Mesodermal cell (in vitro differentiated cells): ENCODE data around the gene GPX6.
A peak's percentile ranks its signal among the peaks of the same experiment; 100 is the strongest.
"Not testable (repeated sequence)": the region's sequence is repeated elsewhere in the genome, so short reads cannot be mapped to it uniquely, and the experiment has no call there.

ENCODE experiments used
- H3K27ac ChIP-seq: 2 replicates; pipeline ENCODE4 v1.7.0; 2013; ENCODE audit warnings: mild to moderate bottlenecking, low read depth, low read length, moderate library complexity; ENCODE audit not compliant: severe bottlenecking
- H3K36me3 ChIP-seq: 2 replicates; pipeline ENCODE4 v1.7.1; 2013; ENCODE audit warnings: mild to moderate bottlenecking, low read length, moderate library complexity; ENCODE audit not compliant: control insufficient read depth, insufficient read depth
- H3K4me1 ChIP-seq: one replicate; pipeline ENCODE4 v1.7.1; 2013; ENCODE audit warnings: mild to moderate bottlenecking, low read length; ENCODE audit not compliant: insufficient read depth, control insufficient read depth, poor library complexity, severe bottlenecking
- H3K4me3 ChIP-seq: 2 replicates; pipeline ENCODE4 v1.7.0; 2013; ENCODE audit warnings: low read length, control low read depth, mild to moderate bottlenecking; ENCODE audit not compliant: insufficient read depth, poor library complexity, severe bottlenecking; ENCODE audit errors: extremely low read depth
- H3K9me3 ChIP-seq: 2 replicates; pipeline ENCODE4 v1.7.1; 2013; ENCODE audit warnings: mild to moderate bottlenecking, low read length, moderate library complexity; ENCODE audit not compliant: control insufficient read depth
- WGBS, 2 experiments: methylation state at CpG; one replicate each; pipeline ENCODE4 v1.1.5; 2013; ENCODE audit warnings: missing lambda C conversion rate in 2 of 2; ENCODE audit not compliant: insufficient coverage in 2 of 2; 5-methylcytosine and 5-hydroxymethylcytosine counted together

Gene GPX6

GRCh38 chr6:28478518-28478917 is 37.1 kb downstream of the GPX6 start:
- H3K4me3 ChIP-seq, result no peak overlapping the region
- 86 to 90% methylated on average over 12 of the region's 12 CpGs for WGBS, 2 experiments
- H3K9me3 ChIP-seq, result no peaks in the 10 kb centered on the region
- H3K27ac ChIP-seq, result no peak overlapping the region
- H3K36me3 ChIP-seq, result no peaks in the 10 kb centered on the region
- H3K4me1 ChIP-seq, result no peaks in the 10 kb centered on the region

GRCh38 chr6:28474441-28475219 is 41.0 kb downstream of the GPX6 start:
- Histone ChIP-seq H3K9me3 (no peaks in the 10 kb centered on the region), H3K4me1 (no peaks in the 10 kb centered on the region), H3K36me3 (no peaks in the 10 kb centered on the region), H3K4me3 (peak overlapping the region; percentile 62), H3K27ac (no peak overlapping the region)
- 0% methylated on average over 14 of the region's 18 CpGs for WGBS, 2 experiments

- not testable (repeated sequence) for H3K9me3 ChIP-seq, H3K36me3 ChIP-seq, H3K27ac ChIP-seq, H3K4me3 ChIP-seq, H3K4me1 ChIP-seq
- WGBS, 2 experiments, result 94 to 97% methylated on average over 17 to 31 of the region's 45 CpGs
These were observed 46.3 kb downstream of the GPX6 start for GRCh38 chr6:28469153-28469745.

- WGBS, 2 experiments, result 85 to 89% methylated on average over 5 to 6 of the region's 7 CpGs
- Histone ChIP-seq H3K9me3 (no peaks in the 10 kb centered on the region), H3K4me3 (no peak overlapping the region), H3K4me1 (no peaks in the 10 kb centered on the region), H3K36me3 (no peaks in the 10 kb centered on the region), H3K27ac (no peak overlapping the region)
These were observed 47.5 kb downstream of the GPX6 start for GRCh38 chr6:28468056-28468455.

GRCh38 chr6:28462401-28462800 is 53.2 kb downstream of the GPX6 start:
- no peaks in the 10 kb centered on the region for H3K36me3 ChIP-seq
- WGBS, 2 experiments, result no CpG with 5 or more reads among the region's 2 CpGs
- H3K4me3 ChIP-seq, result no peak overlapping the region
- no peaks in the 10 kb centered on the region for H3K4me1 ChIP-seq
- H3K27ac ChIP-seq, result no peak overlapping the region
- no peaks in the 10 kb centered on the region for H3K9me3 ChIP-seq

- H3K36me3 ChIP-seq, result no peaks in the 10 kb centered on the region
- H3K4me1 ChIP-seq, result no peaks in the 10 kb centered on the region
- no peak overlapping the region for H3K27ac ChIP-seq
- WGBS, 2 experiments, result 100% methylated on average over 1 of the region's 1 CpG; no CpG with 5 or more reads in 1 of the 2 experiments
- no peaks in the 10 kb centered on the region for H3K9me3 ChIP-seq
- no peak overlapping the region for H3K4me3 ChIP-seq
These were observed 57.0 kb downstream of the GPX6 start for GRCh38 chr6:28458568-28458967.
